Activated naive CD4-positive, alpha-beta T cell (primary cell): ENCODE results near the gene JAKMIP1.
"Not testable (repeated sequence)": the region's sequence is repeated elsewhere in the genome, so short reads cannot be mapped to it uniquely, and the experiment has no call there.

ENCODE experiments used
- DNase-seq, 4 experiments: peaks; one replicate each; lab custom pipeline; 2025; lab: John Stamatoyannopoulos, UW

JAKMIP1 gene

GRCh38 chr4:6013564-6013963 is 186.8 kb downstream of the JAKMIP1 start:
- DNase-seq: no peak

- no peak for DNase-seq
Observed at GRCh38 chr4:6012200-6012599, 188.1 kb downstream of the JAKMIP1 start.

GRCh38 chr4:6011686-6012085 is 188.7 kb downstream of the JAKMIP1 start:
- DNase-seq: no peak

- DNase-seq: no peak
Observed at GRCh38 chr4:6011271-6011671, 189.1 kb downstream of the JAKMIP1 start.

- DNase-seq: no peak
Observed at GRCh38 chr4:6010789-6011188, 189.6 kb downstream of the JAKMIP1 start.

- DNase-seq: no peak
Observed at GRCh38 chr4:6009452-6009851, 190.9 kb downstream of the JAKMIP1 start.

- no peak for DNase-seq
Observed at GRCh38 chr4:6008766-6009385, 191.5 kb downstream of the JAKMIP1 start.

GRCh38 chr4:6008092-6008551 is 192.2 kb downstream of the JAKMIP1 start:
- DNase-seq: no peak

GRCh38 chr4:6005175-6005574 is 195.2 kb downstream of the JAKMIP1 start:
- no peak for DNase-seq

GRCh38 chr4:6003485-6003884 is 196.9 kb downstream of the JAKMIP1 start:
- DNase-seq: not testable (repeated sequence)

GRCh38 chr4:6002926-6003325 is 197.4 kb downstream of the JAKMIP1 start:
- no peak for DNase-seq

- DNase-seq: no peak
Observed at GRCh38 chr4:6002492-6002833, 197.9 kb downstream of the JAKMIP1 start.

- no peak for DNase-seq
Observed at GRCh38 chr4:6001680-6002491, 198.5 kb downstream of the JAKMIP1 start.

- DNase-seq: no peak
Observed at GRCh38 chr4:5999830-6000365, 200.5 kb downstream of the JAKMIP1 start.

- DNase-seq: no peak
Observed at GRCh38 chr4:5999356-5999755, 201.0 kb downstream of the JAKMIP1 start.

GRCh38 chr4:5998333-5998936 is 201.9 kb downstream of the JAKMIP1 start:
- DNase-seq: no peak

GRCh38 chr4:5996641-5997040 is 203.7 kb downstream of the JAKMIP1 start:
- no peak for DNase-seq

- DNase-seq: no peak
Observed at GRCh38 chr4:5995901-5996623, 204.3 kb downstream of the JAKMIP1 start.

- DNase-seq: no peak
Observed at GRCh38 chr4:5993876-5994811, 206.2 kb downstream of the JAKMIP1 start.

- DNase-seq: not testable (repeated sequence)
Observed at GRCh38 chr4:5993346-5993745, 207.0 kb downstream of the JAKMIP1 start.

- DNase-seq: no peak
Observed at GRCh38 chr4:5992828-5993321, 207.5 kb downstream of the JAKMIP1 start.
